Parathyroid adenoma (tissue), 2 donors: Measurements from ENCODE around the gene SIGLEC7.

Source experiments
- H2AFZ ChIP-seq: fragments of 300-600 bp; sonication (generic); one replicate; pipeline ENCODE4 v1.7.0; 2017; ENCODE audit warnings: antibody characterized with exemption, mild to moderate bottlenecking
- H3K27ac ChIP-seq: fragments of 300-600 bp; sonication (generic); one replicate; pipeline ENCODE4 v1.7.0; 2017
- H3K27me3 ChIP-seq: fragments of 300-600 bp; sonication (generic); one replicate; pipeline ENCODE4 v1.7.0; 2017; ENCODE audit warnings: low read length; ENCODE audit not compliant: control insufficient read depth, insufficient read depth
- H3K36me3 ChIP-seq: fragments of 300-600 bp; sonication (generic); one replicate; pipeline ENCODE4 v1.7.0; 2017; ENCODE audit warnings: low read length; ENCODE audit not compliant: control insufficient read depth, insufficient read depth
- H3K4me1 ChIP-seq: fragments of 300-600 bp; sonication (generic); one replicate; pipeline ENCODE4 v1.7.0; 2017; ENCODE audit warnings: control low read depth
- H3K4me2 ChIP-seq: fragments of 300-600 bp; sonication (generic); one replicate; pipeline ENCODE4 v1.7.0; 2017; ENCODE audit warnings: low read length
- H3K4me3 ChIP-seq: fragments of 300-600 bp; sonication (generic); one replicate; pipeline ENCODE4 v1.7.0; 2017; ENCODE audit warnings: low read depth, low read length
- H3K79me2 ChIP-seq: fragments of 300-600 bp; sonication (generic); one replicate; pipeline ENCODE4 v1.7.0; 2017; ENCODE audit warnings: control low read depth
- H3K9ac ChIP-seq: fragments of 300-600 bp; sonication (generic); one replicate; pipeline ENCODE4 v1.7.0; 2017; ENCODE audit warnings: mild to moderate bottlenecking
- H3K9me3 ChIP-seq: fragments of 300-600 bp; sonication (generic); one replicate; pipeline ENCODE4 v1.7.0; 2017; ENCODE audit warnings: low read length; ENCODE audit not compliant: control insufficient read depth
- TF ChIP-seq, protein P1 (sequence below): fragments of 300-600 bp; sonication (generic); IDR thresholded peaks from one replicate; pipeline ENCODE4 v1.7.0; 2017; ENCODE audit warnings: antibody characterized with exemption, mild to moderate bottlenecking
- donor health status: primary hyperparathyroidism.

The SIGLEC7 gene

DNA sequence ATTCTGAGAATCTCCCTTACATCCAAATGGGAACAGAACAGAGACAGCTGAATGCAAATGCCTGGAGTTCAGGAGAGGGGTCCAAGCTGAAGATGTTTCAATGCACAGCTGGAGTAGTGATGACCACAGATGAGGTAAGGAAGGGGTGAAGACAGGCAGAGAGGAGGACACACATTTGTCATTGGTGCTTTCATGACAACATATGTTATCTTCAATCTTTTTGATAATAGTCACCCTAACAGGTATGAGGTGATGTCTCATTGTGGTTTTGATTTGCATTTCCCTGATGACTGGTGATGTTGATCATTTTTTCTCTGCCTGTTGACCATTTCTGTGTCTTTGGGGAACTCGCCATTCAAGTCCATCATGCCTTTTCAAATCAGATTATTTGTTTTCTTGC is 19.2 kb downstream of the SIGLEC7 start:
- H3K79me2 ChIP-seq = no peaks in the 10 kb centered on the region
- H3K9ac ChIP-seq = no peak overlapping the region

DNA sequence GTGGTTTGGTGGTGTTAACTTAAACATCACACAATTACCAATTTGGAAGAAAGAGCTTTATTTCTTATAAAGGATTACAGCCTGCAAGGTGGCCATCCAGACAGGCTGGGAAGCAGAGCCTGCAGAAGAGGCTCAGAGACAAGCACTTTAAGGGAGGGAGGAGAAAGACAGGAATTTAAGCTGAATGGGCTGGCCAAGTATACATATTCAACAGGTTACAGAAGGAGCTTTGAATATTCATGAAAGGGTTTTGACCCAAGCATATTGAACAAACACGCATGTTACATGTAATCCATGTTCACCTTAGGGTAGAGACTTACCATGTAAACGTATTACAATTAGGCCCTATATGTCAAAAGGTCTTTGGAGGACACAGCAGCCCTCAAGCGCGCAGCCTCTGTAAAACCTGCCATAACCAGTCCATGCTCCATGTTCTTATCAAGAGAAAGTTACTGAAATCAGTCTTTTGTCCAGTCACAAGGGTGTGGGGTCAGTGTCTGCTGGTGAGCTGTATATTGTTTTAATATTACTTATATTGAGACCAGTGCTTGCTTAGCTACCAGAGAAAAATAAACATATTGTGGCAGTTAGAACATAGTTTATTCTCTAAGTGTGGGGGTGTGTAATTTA is 19.9 kb downstream of the SIGLEC7 start:
- H3K36me3 ChIP-seq = no peaks in the 10 kb centered on the region
- no peaks in the 10 kb centered on the region for H3K4me1 ChIP-seq
- H3K9ac ChIP-seq = no peak overlapping the region
- H3K4me3 ChIP-seq = no peak overlapping the region
- no peak overlapping the region for H3K27ac ChIP-seq
- H3K27me3 ChIP-seq = no peaks in the 10 kb centered on the region
- TF ChIP-seq, protein P1, sequence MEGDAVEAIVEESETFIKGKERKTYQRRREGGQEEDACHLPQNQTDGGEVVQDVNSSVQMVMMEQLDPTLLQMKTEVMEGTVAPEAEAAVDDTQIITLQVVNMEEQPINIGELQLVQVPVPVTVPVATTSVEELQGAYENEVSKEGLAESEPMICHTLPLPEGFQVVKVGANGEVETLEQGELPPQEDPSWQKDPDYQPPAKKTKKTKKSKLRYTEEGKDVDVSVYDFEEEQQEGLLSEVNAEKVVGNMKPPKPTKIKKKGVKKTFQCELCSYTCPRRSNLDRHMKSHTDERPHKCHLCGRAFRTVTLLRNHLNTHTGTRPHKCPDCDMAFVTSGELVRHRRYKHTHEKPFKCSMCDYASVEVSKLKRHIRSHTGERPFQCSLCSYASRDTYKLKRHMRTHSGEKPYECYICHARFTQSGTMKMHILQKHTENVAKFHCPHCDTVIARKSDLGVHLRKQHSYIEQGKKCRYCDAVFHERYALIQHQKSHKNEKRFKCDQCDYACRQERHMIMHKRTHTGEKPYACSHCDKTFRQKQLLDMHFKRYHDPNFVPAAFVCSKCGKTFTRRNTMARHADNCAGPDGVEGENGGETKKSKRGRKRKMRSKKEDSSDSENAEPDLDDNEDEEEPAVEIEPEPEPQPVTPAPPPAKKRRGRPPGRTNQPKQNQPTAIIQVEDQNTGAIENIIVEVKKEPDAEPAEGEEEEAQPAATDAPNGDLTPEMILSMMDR = no peak
- no peaks in the 10 kb centered on the region for H3K9me3 ChIP-seq
- no peaks in the 10 kb centered on the region for H3K79me2 ChIP-seq
- no peak overlapping the region for H3K4me2 ChIP-seq
- H2AFZ ChIP-seq = no peak overlapping the region

More for the DNA sequence above, 19.2 kb downstream of the SIGLEC7 start:
- no peak overlapping the region for H2AFZ ChIP-seq
- no peak overlapping the region for H3K4me3 ChIP-seq
- no peaks in the 10 kb centered on the region for H3K9me3 ChIP-seq
- no peaks in the 10 kb centered on the region for H3K27me3 ChIP-seq
- no peaks in the 10 kb centered on the region for H3K4me1 ChIP-seq
- TF ChIP-seq, protein P1 = no peak
- H3K36me3 ChIP-seq = no peaks in the 10 kb centered on the region
- H3K27ac ChIP-seq = no peak overlapping the region
- no peak overlapping the region for H3K4me2 ChIP-seq

DNA sequence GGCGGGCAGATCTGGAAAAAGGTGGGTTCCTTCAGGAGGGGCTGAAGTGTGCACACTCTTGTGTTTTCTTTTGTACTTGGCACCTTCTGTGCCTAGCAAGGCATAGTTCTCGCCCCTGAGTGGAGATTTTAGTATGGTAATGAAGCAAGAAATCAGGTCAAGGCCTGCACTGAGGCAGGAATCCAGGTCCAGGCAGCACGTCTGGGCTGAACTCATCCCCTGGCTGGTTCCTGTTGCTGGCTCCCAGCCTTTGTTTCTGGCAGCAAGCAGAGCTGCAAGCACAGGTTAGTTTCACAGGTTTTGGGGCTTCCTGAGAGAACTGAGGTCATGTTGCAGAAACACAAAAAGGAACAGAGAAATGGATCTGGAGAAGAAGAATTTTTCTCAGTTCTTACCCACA is 21.2 kb downstream of the SIGLEC7 start:
- TF ChIP-seq, protein P1 = no peak
- H3K4me1 ChIP-seq = no peaks in the 10 kb centered on the region
- H3K4me3 ChIP-seq = no peak overlapping the region
- H3K36me3 ChIP-seq = no peaks in the 10 kb centered on the region
- no peak overlapping the region for H3K4me2 ChIP-seq
- no peaks in the 10 kb centered on the region for H3K27me3 ChIP-seq
- no peaks in the 10 kb centered on the region for H3K79me2 ChIP-seq
- no peak overlapping the region for H3K27ac ChIP-seq
- H3K9ac ChIP-seq = no peak overlapping the region
- H2AFZ ChIP-seq = no peak overlapping the region
- no peaks in the 10 kb centered on the region for H3K9me3 ChIP-seq

DNA sequence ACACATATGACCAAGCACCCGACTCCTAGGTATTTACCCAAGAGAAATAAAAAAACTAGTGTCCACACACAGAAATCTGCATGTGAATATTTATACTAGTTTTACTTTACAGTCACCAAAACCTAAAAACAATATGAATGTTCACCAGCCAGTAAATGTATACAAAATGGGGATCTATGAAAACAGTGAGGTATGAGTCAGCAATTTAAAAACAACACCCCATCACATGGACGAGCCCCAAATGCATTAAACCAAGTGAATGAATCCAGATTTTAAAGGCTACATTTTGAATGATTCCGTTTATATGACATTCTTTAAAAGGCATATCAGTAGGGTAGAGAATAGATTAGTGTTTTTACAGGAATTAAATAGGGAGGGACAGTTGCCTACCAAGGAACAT is 22.1 kb downstream of the SIGLEC7 start:
- H3K9ac ChIP-seq = no peak overlapping the region
- no peak overlapping the region for H3K27ac ChIP-seq
- H3K4me1 ChIP-seq = peaks cover 4% of the 10 kb centered on the region
- H3K9me3 ChIP-seq = no peaks in the 10 kb centered on the region
- no peak overlapping the region for H3K4me2 ChIP-seq
- H2AFZ ChIP-seq = no peak overlapping the region
- no peaks in the 10 kb centered on the region for H3K27me3 ChIP-seq
- H3K4me3 ChIP-seq = no peak overlapping the region
- no peaks in the 10 kb centered on the region for H3K79me2 ChIP-seq
- TF ChIP-seq, protein P1 = no peak
- no peaks in the 10 kb centered on the region for H3K36me3 ChIP-seq

DNA sequence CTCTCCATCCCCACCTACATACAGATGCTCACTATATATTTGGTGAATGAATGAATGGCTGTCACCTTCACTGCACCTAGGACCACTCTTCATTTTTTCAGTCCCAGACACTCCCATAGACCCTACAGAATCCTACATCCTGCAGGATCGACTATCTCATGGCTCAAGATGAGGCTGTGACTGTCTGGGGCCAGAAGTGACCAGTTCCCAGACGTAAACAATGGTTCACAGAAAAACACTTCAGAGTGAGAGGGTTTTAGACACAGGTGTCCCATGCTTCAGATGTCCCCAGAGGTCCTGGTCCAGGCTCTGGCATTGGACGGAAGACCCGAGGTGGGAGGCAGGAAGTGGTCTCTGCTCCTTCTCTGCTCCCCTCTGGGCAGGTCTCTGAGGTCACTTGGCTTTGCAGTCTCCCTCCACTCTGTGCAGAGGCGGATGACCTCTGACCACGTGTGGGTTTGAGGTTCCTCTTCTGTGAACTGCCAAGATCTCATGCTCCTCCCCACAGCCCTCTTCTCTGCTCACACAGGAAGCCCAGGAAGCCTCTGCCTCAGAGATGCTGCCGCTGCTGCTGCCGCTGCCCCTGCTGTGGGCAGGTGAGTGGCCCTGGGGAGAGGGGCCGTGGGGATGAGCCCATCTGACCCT is 24.9 kb downstream of the SIGLEC7 start:
- Histone ChIP-seq H3K4me2 (no peak overlapping the region), H2AFZ (no peak overlapping the region), H3K9ac (no peak overlapping the region), H3K36me3 (no peaks in the 10 kb centered on the region), H3K4me1 (peaks cover 4% of the 10 kb centered on the region), H3K27me3 (no peaks in the 10 kb centered on the region), H3K27ac (no peak overlapping the region), H3K4me3 (no peak overlapping the region), H3K79me2 (no peaks in the 10 kb centered on the region), H3K9me3 (no peaks in the 10 kb centered on the region)
- TF ChIP-seq, protein P1 = no peak
